ENCODE results near the gene SELENOV.

Gene SELENOV

GRCh38 chr19:39492788-39493187 is 22.2 kb upstream of the SELENOV start:
- DNase-seq (ENCODE audit: low read depth): no peak

- DNase-seq (ENCODE audit: low read depth): no peak
Observed at GRCh38 chr19:39494661-39495060, 20.3 kb upstream of the SELENOV start.

- no peak for DNase-seq (ENCODE audit: low read depth)
Observed at GRCh38 chr19:39496063-39496462, 18.9 kb upstream of the SELENOV start.

GRCh38 chr19:39497701-39497995 is 17.3 kb upstream of the SELENOV start:
- no peak for DNase-seq (ENCODE audit: low read depth)

GRCh38 chr19:39497996-39498797 is 16.7 kb upstream of the SELENOV start:
- DNase-seq (ENCODE audit: low read depth): no peak

- no peak for DNase-seq (ENCODE audit: low read depth)
Observed at GRCh38 chr19:39498798-39499642, 15.9 kb upstream of the SELENOV start, which contains the start of gene DLL3. Gene DLL3, plus strand, starts transcription at chr19:39498947. Its CDS starts 28 bp downstream, at chr19:39498975.

GRCh38 chr19:39499932-39500331 is 15.0 kb upstream of the SELENOV start:
- DNase-seq (ENCODE audit: low read depth): no peak

GRCh38 chr19:39500543-39500942 is 14.4 kb upstream of the SELENOV start:
- no peak for DNase-seq (ENCODE audit: low read depth)

- DNase-seq (ENCODE audit: low read depth): no peak
Observed at GRCh38 chr19:39501340-39501739, 13.6 kb upstream of the SELENOV start.

GRCh38 chr19:39502640-39503417 is 12.1 kb upstream of the SELENOV start:
- no peak for DNase-seq (ENCODE audit: low read depth)

- no peak for DNase-seq (ENCODE audit: low read depth)
Observed at GRCh38 chr19:39506598-39506943, 8.4 kb upstream of the SELENOV start.

GRCh38 chr19:39506944-39507714 is 7.8 kb upstream of the SELENOV start:
- DNase-seq (ENCODE audit: low read depth): no peak

- no peak for DNase-seq (ENCODE audit: low read depth)
Observed at GRCh38 chr19:39507715-39508364, 7.1 kb upstream of the SELENOV start.

- DNase-seq (ENCODE audit: low read depth): no peak
Observed at GRCh38 chr19:39508629-39509028, 6.3 kb upstream of the SELENOV start.

- DNase-seq (ENCODE audit: low read depth): no peak
Observed at GRCh38 chr19:39509233-39509632, 5.7 kb upstream of the SELENOV start.

- no peak for DNase-seq (ENCODE audit: low read depth)
Observed at GRCh38 chr19:39512988-39513387, 2.0 kb upstream of the SELENOV start.

- DNase-seq (ENCODE audit: low read depth): no peak
Observed at GRCh38 chr19:39515551-39516191, 732 bp downstream of the SELENOV start.

GRCh38 chr19:39516270-39516669 is 1.3 kb downstream of the SELENOV start:
- no peak for DNase-seq (ENCODE audit: low read depth)

GRCh38 chr19:39517432-39517831 is 2.5 kb downstream of the SELENOV start:
- no peak for DNase-seq (ENCODE audit: low read depth)

- no peak for DNase-seq (ENCODE audit: low read depth)
Observed at GRCh38 chr19:39518458-39518857, 3.5 kb downstream of the SELENOV start.

GRCh38 chr19:39518975-39519374 is 4.0 kb downstream of the SELENOV start:
- DNase-seq (ENCODE audit: low read depth): no peak

Measured in GM04503 (cell line).